Smooth muscle cell of the pulmonary artery (primary cell): ENCODE measurements around the gene GRK4. TPM values are rescaled to one million over a fixed set of nuclear protein-coding genes. Genes with fewer than 3 reads are reported as not detected.

Experiments used
- total RNA-seq: library from RNA; depleted of rRNA; stranded (reverse); fragments of >200 nt; gene quantifications from 2 replicates; pipeline ENCODE4 v1.2.3, GENCODE V29; 2014

Gene GRK4
- 5.7 and 6.8 TPM in 2 replicates for total RNA-seq

GRCh38 chr4:2963175-2963965 lies at the start of gene GRK4, which contains the start of gene NOP14:
GRK4 (plus strand) TSS chr4:2963571; CDS start chr4:2964071, 500 bp downstream.
NOP14 (minus strand) TSS chr4:2963406; CDS start chr4:2963319, 87 bp downstream.

GRCh38 chr4:3074078-3074845 lies 110.9 kb downstream of the GRK4 start, which contains the start of the genes HTT and HTT-AS:
HTT (plus strand) TSS chr4:3074681; CDS start chr4:3074826, 145 bp downstream.
HTT-AS (minus strand) TSS chr4:3074538.

Other genes starting within 250 kb of the GRK4 start
- 36.6 and 44.9 TPM in 2 replicates for gene TNIP2, start 207.2 kb upstream of the GRK4 start, total RNA-seq
- 10.5 and 24.8 TPM in 2 replicates for gene SH3BP2, start 170.5 kb upstream of the GRK4 start, total RNA-seq
- 199 and 215 TPM in 2 replicates for gene ADD1, start 119.7 kb upstream of the GRK4 start, total RNA-seq
- gene NOP14, start 165 bp upstream of the GRK4 start, total RNA-seq, result 16.3 and 25.4 TPM in 2 replicates
- gene HTT-AS, start 111.0 kb downstream of the GRK4 start, total RNA-seq, result not detected in 2 replicates
- 67.3 and 76.5 TPM in 2 replicates for gene HTT, start 111.1 kb downstream of the GRK4 start, total RNA-seq